NCI-H82 (cell line): ENCODE measurements around the gene MSH5.
A peak's percentile ranks its signal among the peaks of the same experiment; 100 is the strongest.

Experiments
- DNase-seq: peaks from one replicate; lab custom pipeline; 2025; lab: John Stamatoyannopoulos, UW

The MSH5 gene

DNA sequence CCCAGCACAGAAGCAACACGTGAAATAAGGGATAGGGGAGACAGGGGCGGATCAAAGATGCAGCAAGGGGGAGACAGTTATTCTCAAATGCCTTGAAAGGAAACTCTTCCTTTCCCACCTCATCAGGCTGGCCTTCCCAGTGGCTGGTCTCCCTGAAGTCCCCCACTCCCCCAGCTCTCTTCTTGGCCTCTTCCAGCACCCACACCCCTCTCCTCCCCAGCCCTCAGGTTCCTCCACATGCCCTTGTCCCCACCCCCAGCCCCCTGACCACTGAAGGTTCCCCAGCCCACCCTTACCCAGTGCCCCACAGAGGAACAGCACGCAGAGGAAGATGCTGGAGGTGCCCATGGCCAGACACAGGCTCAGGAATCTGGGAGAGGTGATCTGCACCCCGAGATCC is 26.3 kb upstream of the MSH5 start:
- DNase-seq = no peak

DNA sequence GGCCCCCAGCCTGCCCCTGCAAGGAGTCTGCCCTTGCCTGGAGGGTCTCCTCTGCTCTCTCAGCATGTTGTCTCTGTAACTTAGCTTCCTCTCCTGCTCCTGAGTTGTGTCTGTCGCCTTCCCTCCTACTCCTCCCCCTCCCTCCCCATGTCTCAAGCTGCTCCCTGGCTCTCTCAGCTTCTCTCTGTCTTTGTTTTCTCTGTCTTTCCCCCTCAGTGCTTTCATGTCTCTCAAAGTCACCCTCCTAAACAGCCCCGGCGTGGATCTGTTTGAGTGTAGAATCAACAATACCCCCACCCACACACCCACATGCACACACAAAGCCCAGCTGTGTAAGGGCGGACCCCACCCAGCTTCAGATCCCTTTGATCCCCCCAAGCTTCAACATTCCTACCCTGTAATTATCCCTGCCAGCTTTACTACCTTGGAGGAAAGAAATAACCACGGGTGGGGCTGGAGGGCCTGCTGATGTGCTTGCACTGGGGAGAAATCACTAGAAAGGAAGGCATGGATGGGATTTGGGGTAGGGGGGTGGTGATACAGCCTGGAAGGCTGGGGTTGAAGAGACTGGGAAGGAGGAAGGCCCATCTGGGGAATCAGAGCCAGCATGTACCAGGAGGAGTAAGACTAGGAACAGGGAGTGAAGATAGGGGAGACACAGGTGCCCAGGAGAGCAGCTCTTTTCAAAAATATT is 25.7 kb upstream of the MSH5 start:
- peak; percentile 46 for DNase-seq

- DNase-seq = no peak
Measured at GRCh38 chr6:31715022-31715958, 24.5 kb upstream of the MSH5 start, which contains the start of gene LY6G6D. Gene LY6G6D, plus strand, starts transcription at chr6:31715348. Its CDS starts 8 bp downstream, at chr6:31715356.

DNA sequence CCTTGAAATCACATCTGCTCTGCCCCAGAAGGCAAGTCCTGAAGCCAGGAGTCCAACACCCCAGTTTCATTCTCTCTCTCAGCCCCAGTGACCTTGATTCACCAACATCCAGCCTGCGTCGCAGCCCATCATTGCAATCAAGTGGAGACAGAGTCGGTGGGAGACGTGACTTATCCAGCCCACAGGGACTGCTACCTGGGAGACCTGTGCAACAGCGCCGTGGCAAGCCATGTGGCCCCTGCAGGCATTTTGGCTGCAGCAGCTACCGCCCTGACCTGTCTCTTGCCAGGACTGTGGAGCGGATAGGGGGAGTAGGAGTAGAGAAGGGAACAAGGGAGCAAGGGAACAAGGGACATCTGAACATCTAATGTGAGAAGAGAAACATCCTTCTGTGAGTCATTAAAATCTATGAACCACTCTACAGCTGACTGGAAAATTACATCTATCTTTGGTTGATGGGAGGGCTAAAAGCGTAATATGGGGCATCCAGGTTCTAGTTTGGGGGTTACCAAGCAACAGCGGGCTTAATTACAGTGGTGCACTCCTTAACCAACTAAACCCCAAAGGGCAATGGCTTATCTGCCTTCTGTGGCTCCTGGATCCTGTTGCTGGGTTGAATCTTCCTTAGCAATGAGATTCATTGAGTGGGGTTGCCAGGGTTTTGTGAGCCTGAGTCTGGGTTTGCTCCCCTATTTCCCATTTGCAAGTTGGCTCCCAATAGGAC is 22.1 kb upstream of the MSH5 start:
- peak; percentile 38 for DNase-seq

DNA sequence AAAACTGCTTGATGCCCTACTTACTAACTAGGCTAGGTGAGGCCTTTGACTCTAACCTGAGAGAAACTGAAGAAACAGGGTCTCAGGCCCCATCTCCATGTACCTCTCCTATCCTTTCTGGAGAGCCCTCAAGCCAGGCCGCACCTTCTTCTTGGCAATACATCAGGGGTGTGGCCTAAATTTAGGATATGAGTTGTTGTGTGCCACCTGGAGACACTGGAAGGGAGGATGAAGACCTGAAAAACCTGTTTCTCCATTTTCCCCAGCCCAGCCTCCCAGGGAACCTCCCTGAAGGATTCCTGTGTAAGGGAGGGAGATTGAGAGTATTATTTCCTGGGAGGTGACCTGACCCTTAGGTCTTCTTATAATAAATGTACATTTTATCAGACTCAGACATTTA is 21.5 kb upstream of the MSH5 start:
- DNase-seq = no peak

- no peak for DNase-seq
Measured at GRCh38 chr6:31719001-31719400, 20.8 kb upstream of the MSH5 start.

DNA sequence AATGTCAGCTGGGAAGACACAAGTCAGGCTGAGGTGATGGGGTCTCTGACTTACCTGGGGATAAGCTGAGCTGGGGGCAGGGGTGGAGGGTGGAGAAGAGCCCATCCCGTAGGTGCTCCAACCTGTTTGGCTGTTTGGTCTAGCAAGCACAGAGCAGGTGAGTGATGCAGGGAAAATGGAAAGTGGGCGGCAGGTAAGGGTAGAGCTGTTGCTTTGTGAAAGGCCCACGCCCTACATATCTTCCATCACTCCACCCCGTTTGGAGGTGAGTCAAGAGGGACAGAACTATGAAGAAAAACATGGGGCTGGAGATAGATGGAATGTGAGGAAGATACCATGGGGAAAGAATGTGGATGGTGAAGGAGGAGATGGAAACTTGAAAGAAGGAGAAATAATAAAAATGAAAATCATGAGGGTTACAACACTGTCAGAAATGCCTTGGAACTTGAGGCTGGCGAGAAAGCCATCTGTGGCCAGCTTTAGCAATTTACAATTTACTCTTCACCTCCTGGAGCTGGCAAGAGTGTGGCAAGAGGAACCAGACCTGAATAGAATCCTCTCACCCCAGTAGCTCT is 19.5 kb upstream of the MSH5 start:
- DNase-seq = no peak

GRCh38 chr6:31721351-31722020 is 18.3 kb upstream of the MSH5 start, which contains the start of gene LY6G6C:
Gene LY6G6C, minus strand, starts transcription at chr6:31721746. Its CDS starts 67 bp downstream, at chr6:31721679.
- DNase-seq = no peak

DNA sequence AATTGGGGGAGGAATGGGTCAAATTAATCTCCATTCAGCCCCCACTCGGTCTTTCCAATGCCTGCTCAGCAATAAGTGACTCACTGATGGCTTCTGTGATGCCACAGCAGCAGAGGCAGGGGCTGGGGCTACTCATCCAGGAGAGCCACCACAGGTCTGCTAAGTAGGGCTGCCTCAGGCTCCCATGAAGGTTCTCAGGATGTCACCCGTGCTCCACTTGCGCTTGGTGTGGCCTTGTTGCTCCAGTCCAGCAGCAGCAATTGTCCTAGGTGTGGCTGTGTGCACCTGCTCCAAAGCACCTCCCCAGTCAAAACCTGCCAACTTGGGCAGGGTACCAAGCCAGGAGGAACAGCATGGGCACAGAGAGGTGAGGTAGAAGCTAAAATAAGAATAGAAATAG is 17.6 kb upstream of the MSH5 start:
- no peak for DNase-seq

DNA sequence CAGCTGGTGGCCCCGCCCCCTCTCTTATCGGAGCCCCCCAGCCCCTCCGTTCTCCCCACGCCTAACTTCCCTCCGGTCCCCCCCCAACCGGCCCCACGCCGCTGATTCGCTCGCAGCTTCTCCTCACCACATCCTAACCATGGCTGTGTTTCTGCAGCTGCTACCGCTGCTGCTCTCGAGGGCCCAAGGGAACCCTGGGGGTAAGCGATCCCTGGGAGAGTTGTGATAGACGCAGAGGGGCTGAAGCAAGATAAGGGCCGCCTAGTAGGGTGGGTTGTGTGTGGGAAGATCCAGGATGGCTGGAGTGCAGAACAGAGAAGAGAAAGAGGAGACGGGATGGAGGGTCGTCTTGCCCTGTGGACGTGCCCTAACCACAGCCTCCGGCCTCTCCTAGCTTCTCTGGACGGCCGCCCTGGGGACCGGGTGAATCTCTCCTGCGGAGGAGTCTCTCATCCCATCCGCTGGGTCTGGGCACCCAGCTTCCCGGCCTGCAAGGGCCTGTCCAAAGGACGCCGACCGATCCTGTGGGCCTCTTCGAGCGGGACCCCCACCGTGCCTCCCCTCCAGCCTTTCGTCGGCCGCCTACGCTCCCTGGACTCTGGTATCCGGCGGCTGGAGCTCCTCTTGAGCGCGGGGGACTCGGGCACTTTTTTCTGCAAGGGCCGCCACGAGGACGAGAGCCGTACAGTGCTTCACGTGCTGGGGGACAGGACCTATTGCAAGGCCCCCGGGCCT is 16.4 kb upstream of the MSH5 start, which contains the start of gene MPIG6B:
MPIG6B (plus strand) TSS at position 129 of the 735 bp plus-strand sequence; CDS start at position 140, 11 bp downstream.
- DNase-seq = no peak

DNA sequence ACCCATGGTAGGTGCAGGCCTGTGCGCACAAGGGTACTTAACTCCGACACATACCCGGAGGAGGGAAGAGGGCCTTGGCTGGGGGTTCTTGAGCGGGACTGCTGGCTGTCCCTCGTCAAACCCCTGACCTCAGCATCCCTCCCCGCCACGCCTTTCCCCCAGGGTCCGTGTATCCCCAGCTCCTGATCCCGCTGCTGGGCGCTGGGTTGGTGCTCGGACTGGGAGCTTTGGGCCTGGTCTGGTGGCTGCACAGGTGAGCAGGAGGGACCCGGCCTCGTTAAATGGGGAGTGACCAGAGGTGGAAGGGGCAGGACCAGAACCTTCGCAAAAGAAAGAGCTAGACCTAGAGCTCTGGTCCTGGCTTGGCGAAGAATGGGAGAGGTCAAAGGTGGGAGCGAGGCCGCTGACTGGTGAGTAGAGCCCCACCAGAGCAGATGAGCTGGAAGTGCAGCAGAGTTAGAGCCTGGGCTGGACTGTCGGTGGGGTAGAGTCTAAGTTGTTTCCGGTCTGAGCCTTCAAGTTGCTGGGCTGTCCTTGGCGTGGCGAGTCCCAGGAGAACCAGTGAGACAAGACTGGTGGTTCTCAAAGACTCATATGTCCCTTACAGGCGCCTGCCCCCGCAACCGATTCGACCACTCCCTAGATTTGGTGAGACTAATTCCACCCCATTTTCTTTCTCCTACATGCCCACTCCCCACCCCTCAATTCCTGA is 15.7 kb upstream of the MSH5 start:
- DNase-seq = no peak

- no peak for DNase-seq
Measured at GRCh38 chr6:31725502-31726350, 14.1 kb upstream of the MSH5 start.

DNA sequence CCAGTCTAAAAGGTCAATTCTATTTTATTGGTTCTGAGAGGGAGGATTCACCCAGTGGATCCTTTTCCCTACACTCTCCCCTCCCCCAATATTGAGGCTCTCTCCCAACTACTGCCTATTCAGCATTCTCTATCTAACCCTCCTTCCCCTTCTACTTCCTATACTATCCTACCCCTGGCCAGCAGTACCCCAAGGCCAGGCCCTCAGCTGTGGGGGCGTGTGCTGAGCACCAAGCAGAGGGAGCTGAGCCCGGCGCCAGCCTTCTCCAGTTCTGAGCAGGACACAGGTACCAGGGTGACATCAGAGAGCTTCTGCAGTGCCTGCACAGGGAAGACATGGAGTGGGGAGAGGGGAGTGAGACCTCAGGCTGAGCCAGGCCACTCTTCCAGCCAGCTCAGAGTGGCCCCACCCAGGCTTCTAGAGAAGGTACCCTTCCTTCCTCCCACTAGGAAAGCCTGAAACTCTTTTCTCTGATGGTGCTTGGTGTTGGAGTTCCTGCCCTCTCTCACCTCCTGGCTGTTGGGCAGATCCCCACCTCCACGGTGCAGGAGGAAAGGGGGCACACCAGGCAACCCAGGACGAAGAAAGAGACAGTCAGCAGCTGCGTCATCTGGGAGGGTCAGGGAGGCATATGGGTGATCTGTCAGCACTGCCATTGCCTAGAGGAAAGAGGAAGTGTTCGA is 12.6 kb upstream of the MSH5 start:
- DNase-seq = no peak

DNA sequence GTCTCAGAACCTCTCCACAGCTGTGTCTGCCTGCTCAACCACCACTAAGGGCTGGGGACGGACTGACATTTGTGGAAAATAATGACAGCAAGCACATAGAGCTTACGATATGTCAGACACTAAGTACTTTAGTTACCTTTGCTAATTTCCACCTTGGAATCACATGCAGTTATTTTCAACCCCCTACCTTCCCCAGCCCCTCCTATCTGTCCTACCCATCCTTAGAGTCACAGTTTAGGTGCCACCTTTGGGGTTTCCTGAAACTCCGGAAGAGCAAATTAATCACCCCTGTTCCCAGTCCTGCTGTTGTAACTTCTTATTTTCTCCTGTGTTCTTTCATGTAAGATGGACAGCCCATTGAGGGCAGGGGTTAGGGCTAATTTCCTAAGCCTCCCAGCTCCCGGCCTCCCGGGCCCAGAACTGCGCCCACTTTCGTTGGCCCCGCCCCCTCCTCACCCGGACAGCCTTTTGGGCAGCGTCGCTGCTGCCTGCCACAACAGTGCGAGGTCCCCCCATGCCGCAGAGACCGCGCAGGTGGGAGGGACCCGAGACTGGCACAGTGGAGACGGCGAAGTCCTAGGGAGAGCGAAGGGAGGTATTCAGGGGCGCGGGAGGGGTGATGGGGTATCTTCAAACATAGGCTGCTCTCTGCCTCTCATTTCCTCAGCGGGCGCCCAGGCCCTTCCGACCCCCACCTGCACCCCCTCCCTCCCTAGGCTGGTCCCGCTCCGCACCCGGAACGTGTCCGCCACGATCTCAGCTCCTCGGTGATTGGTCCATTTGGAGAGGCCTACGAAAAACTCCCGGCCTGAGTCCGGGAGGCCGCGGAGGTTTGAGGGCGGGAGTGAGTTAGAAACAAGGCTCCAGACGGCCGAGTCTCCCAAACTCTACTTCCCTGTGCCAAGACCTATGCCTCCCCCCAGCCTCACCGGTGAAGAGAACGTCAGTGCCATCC is 11.8 kb upstream of the MSH5 start:
- DNase-seq = no peak

DNA sequence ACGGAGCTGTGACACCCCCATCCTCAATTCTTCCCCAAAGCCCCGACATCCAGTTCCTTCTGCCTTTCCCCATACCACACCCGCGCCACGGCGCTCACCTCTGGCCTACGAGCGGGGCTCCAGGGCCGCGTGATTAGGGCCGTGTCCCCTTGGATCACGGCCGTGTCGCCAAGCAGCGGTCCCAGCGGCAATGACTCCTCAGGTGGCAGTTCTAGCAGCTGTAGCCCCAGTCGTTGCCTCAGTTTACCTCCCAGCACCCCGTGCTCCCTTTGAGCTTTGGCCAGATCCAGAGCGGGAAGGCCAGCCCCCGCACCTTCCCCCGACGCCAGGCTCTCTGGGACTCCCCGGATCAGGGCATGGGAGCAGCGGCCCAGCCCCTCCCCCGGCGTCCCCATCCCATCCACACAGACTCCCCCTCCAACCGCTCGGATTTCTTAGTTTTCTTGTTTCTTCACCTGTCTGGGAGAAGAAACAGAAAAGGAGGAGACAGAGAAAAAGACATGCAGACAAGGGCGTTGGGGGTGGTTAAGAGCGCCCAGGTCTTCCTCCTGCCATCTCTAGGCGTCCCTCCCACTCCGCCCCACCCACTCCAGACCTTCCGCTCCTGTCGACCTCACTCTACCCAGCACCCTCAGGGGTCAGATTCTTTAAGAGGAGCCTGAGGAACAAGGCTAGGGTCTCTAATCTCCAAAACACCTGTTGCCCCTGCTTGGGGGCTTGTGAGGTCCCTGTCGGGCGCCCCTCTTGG is 10.9 kb upstream of the MSH5 start, which contains the start of gene DDAH2:
DDAH2 (minus strand) TSS at position 533 of the 748 bp plus-strand sequence; CDS start at position 395, 138 bp downstream.
- no peak for DNase-seq

DNA sequence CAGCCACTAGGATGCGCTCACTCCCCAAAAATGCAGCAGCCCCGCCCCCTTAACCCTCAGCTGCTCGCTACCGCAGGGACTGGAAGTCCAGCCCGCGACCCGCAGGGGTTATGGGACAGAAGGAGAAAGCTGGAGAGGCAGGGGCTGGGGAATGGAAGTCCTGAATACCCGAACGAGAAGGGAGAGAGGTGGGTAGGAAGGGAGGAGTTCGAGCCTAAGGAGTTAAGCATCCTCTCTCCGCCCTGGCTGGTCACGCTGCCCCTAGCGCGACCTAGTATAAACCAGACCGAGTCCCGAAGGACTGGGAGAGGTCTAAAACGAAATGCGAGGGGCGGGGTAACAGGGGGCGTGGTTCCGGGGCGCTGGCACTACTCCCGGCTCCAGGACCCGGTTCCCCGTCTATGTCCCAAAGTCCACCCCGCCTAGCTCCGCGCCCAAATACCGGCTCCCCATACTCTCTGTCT is 10.3 kb upstream of the MSH5 start:
- peak; percentile 95 for DNase-seq
